GM15510 (cell line): ENCODE results near the gene RPS19BP1.

Experiments used
- POLR2A ChIP-seq: IDR thresholded peaks from 3 replicates; pipeline ENCODE4 v1.6.1; 2011; ENCODE audit warnings: borderline replicate concordance; ENCODE audit not compliant: insufficient read length; ENCODE audit errors: extremely low read depth

RPS19BP1 gene

DNA sequence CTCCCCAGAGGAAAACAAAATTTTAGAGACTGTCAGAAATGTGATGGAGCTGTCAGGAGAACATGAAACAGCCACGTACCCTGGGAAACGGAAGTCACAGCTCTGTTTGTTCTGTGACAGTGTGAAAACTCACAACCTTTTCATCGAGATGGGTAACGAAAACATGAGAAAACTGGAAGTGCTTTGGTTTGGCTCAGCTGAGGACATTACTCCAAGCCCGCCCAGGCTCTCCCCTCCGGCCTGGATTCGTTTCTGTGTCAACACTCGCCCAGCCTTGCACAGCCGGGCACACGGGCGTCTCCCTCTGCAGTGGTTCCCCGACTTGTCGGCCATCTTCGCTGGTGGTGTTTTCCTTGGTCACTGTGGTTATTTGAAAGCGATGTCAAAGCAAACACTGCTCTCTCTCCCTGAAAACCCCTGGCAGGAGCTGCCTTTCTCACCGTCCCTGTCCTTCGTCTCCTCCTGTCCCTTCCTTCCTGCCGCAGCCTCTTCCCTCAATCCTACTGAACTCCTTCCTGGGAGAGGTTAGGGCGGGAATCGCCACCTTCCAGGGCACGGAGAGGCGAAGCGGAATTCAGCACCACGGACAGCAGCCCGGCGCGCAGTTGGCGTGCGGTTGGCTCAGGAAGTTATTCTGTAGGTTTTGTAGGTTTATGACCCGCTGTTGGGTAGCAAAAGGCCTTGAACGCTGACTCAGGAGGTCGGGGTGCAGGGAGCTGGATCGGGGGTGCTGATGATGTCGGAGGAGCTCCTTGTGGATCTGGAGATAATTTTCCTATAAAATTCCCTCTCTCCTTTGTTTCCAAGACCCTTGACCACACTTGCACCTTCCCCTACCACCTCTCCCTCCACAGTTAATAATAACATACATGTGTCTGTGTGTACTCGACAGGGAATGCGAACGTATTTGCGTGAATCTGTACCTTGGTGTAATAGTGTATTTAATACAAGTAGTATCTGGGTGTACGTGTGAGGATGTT, 13.1 kb upstream of the RPS19BP1 start:
- no peak for TF ChIP-seq POLR2A

DNA sequence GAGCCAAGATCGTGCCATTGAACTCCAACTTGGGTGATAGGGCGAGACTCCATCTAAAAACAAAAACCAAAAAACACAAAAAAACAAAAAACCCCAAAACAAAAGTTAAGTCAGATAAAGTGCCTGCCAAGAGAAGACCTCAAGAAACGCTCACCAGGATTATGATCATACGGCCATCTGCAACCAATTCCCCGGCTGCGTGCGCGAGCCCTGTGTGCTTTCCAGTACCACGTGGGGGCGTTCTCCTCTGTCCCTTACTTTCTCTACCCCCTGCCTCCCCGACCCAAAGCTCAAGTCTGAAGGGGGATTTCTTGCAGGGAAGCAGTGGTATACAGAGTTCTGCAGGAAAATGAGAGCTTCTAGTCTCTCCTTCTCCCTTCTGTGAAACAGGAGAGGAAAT, 10.5 kb upstream of the RPS19BP1 start:
- no peak for TF ChIP-seq POLR2A

GRCh38 chr22:39537975-39538374, 5.4 kb upstream of the RPS19BP1 start:
- TF ChIP-seq POLR2A: no peak

DNA sequence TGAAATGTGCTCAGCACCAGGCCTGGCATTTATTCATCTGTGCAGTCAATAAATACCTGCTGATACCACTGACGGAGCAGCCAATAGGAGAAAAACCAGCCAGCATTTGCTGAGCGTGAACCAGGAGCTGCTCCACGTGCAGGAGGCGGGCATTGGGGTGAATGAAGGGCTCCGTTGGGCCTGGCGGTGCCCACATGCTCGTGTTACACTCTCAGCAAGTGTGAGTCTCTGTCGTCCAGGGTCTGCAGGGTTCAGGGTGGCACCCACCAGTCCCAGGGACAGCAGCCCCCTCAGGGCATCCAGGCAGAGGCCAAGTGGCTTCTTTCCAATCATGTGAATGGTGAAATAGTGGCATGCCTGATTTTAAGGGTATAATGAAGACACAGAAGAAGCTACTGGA, 4.2 kb upstream of the RPS19BP1 start:
- no peak for TF ChIP-seq POLR2A

DNA sequence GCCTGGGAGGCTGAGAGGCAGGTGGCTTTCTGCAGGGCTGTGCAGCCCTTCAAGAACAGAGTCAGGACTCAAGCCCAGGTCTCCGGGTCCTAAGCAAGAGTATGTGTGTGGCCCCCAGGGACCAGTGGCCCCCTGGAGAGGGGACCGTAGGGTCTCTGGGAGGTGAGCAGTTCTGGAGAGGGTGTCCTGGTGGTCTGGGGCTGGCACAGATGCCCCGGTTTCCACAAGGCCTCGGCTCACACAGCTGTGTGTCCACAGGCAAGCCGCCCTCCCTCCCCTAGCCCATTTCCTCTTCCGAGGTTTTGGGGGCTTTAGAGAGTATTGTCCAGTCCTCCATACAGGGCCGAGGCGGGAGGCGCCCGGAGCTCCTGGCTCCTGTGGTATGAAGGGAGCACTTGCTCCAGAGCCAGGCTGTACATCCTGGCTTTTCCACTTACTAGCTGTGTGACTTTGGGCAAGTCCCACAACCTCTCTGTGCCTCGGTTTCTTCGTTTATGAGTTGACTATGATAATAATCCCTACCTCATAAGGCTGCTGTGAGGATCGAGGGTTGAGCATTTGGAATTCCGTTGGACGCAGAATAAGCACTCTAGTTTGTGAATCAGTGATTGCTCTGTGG, 3.4 kb upstream of the RPS19BP1 start:
- TF ChIP-seq POLR2A: no peak

DNA sequence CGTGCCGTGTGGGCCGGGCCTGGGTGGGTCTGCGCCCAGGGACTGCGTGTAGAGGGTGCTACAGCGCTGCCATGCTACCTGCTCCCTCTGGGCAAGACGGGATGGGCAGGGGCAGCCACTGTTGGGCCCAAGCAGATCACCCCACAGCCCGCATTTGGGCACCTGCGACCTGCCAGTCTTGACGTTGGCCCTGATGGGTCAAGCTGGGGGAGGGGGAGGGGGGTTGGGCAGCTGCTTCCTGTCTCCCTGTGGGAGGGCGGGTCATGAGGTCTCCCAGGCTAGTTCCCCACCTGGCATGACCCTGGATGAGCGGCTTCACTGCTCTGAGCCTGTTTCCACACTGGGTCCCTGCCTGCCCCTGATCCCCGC, 2.8 kb upstream of the RPS19BP1 start:
- no peak for TF ChIP-seq POLR2A

GRCh38 chr22:39534591-39535356, 2.2 kb upstream of the RPS19BP1 start:
- TF ChIP-seq POLR2A: no peak

DNA sequence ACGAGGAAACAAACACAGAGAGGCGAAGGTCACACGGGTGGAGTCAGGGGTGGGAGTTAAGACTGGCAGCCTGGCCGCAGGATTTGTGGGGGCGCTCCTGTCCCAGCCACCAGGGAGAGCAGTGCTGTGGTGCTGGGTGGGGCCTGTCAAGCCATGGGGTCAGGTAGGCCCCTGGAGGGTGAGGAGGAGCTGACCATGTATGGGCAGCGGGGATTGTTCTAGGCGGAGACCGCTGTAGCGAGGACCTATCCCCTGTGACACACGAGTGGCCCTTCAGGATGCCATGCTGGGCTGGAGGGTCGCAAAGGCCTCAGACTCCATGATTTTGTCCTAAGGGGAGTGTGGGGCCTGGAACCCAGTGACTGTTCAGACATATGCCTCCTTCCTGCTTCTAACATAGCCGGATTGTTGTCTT, 1.6 kb upstream of the RPS19BP1 start:
- TF ChIP-seq POLR2A: no peak

DNA sequence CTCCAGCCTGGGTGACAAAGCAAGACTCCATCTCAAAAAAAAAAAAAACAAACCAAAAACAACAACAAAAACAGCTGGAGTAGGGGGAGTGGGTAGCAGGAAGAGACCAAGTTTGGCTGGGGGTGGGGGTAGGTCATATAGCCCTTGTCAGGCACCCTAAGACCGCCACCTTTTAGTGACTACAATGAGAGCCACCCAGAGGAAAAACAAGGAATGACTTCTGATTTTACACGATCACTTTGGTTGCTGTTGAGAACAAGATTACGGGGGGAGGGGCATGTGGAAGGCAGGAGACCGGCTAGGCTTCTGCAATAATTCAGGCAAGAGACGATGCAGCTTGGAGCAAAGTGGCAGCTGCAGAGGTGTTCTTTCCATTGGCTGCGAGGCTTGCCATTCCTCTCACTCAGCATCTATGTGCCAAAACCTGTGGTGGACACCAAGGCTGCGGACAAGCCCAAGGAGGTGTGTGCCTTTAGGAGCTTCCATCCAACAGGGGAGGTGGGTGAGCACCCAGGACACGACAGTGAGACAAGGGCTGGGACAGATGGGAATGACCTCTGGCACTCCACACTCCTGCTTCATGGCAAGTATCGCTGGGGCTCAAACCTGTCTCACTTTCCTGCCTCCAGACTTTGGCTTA, 1.7 kb downstream of the RPS19BP1 start:
- no peak for TF ChIP-seq POLR2A

- TF ChIP-seq POLR2A: no peak
These were observed 2.4 kb downstream of the RPS19BP1 start for GRCh38 chr22:39530116-39530515.

- TF ChIP-seq POLR2A: no peak
These were observed 3.1 kb downstream of the RPS19BP1 start for GRCh38 chr22:39529487-39529851.

- peak; percentile 29 for TF ChIP-seq POLR2A
These were observed 3.7 kb downstream of the RPS19BP1 start for GRCh38 chr22:39528681-39529486.

GRCh38 chr22:39528080-39528661, 4.4 kb downstream of the RPS19BP1 start:
- no peak for TF ChIP-seq POLR2A
